GM04503 (cell line): ENCODE measurements around the gene KLF4.
"Not testable (repeated sequence)": the region's sequence is repeated elsewhere in the genome, so short reads cannot be mapped to it uniquely, and the experiment has no call there.

Source experiments
- DNase-seq: peaks from one replicate; pipeline ENCODE4 v3.0.0-alpha.2; 2012; ENCODE audit warnings: low read depth

Gene KLF4

DNA sequence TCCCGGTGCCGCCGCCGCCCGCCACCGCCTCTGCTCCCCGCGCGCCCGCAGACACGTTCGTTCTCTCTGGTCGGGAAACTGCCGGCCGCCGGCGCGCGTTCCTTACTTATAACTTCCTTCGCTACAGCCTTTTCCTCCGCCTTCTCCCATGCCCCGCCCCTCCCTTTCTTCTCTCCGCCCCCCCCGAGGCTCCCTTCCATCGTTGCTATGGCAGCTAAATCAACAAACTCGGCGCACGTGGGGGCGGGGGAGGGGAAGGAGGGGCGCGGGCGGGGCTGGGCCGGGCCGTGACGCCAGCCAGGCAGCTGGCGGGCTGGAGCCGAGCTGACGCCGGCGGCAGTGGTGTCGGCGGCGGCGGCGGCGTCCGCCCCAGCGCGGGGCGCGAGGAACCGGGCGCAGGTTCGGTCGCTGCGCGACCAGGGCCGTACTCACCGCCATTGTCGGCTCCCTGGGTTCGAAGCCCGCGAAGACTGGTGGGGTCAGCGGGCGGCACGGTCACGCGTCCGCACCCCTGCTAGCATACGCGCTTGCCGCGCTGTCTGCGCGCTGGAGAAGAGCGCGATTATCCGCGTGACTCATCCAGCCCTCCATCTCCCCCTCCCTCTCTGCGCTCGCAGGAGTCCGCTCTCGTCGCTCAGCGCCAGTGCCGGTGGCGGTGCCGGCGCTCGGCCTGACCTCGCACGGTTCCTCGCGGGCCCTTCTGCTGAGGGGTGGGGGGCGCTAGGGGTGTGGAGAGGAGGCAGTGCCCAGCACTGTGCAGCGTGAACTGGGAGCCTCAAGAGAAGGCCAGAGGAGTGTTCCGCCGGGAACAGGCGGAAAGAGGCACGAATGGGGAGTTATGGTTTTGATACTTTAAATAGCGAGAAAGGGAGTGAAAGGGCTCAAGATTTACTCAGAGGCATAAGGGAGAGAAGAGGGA is at the start of gene KLF4:
Gene KLF4, minus strand, starts transcription at position 83 of the 919 bp plus-strand sequence. CDS start 597 bp downstream, outside the sequence.
- peak; percentile 48 for DNase-seq

DNA sequence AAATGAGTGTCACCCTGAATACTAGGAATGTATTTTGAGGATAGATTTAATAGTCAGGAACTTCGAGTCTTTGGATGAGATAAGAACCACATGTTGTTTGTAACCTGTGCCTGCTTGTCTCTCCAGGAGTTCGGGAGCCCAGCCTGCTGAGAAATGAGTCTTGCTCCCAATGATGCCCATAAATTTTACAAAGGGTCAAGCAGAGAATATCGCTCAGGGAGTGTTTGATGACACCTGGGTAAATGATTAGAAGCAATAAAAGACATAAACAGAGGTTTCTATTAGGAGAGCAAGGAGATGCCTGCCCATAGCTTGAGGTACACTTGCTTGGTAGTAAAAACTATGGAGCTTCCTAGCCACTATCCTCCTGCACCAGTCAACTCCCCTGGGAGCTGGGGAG is 46.9 kb upstream of the KLF4 start:
- no peak for DNase-seq

- DNase-seq = no peak
Measured at GRCh38 chr9:107534510-107535078, 45.0 kb upstream of the KLF4 start.

DNA sequence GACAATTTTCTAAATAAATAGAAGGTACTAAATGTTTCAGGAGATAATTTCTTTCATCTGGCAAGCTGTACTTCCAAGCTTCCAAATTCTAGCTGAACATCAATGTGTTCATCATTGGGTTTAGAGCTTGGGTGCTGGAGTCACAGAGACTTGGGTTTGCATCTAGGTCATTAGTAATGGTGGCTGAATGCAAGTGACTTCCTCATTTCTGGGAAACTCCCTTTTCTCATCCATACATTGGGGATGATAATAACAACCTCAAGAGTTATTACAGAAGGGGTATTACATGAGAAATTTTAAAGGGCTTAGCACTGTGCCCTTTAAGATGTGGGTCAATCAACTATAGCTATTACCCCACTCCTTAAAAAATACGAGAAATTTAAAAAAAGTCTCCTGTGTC is 41.1 kb upstream of the KLF4 start:
- no peak for DNase-seq

- DNase-seq = no peak
Measured at GRCh38 chr9:107528686-107529085, 39.1 kb upstream of the KLF4 start.

DNA sequence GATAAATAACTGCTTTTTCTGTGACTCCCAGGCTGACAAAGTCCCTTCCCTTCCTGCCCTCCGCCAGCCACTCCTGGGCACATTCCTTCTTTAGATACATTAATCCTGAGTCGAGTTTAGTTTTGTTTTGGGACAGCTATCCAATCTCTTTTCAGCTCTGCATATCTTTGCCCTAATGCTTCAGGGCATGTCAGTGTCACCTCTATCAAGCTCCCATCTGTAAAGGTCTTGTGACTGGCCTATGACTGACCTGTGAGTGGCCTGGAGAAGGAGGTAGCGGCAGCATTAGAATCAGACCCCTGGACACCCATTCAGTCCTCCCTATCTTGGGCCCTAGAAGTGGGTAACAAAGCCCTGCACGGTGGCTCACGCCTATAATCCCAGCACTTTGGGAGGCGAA is 34.0 kb upstream of the KLF4 start:
- DNase-seq = no peak

GRCh38 chr9:107520186-107520585 is 30.6 kb upstream of the KLF4 start:
- DNase-seq = no peak

DNA sequence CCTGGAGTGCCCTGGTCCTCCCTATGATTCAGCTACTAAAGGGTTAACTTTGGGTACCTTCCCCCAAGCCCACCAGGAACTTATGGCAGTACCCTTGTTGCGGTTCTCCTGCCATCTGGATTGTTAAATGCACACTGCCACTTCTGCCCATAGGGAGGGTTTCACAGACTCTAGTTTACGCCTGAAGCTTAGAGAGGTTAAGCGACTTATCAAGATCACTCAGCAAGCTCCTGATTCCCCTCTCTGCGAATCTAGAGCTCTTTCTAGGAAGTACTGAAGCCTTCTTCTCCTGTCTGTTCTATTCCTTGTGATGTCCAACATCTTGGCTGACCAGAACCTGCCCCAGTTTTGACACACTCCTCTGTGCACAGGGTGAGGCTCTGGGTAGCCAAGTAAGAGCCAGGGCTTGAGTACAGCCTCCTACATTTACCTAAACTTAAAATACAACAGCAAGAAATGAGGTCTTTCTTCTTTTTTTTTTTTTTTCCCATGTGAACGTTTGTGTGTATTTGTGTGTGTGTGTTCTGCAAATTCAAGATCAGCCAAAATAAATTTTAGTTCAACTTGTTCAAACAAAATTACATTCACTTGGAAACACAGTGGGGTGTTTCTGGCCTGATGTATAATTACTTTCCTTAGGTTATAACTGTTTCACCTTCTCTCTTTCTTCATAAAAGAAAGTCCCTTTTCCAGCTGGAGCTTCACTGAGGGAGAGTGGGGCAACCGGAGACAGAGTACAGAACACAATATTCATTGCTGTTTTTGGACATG is 28.7 kb upstream of the KLF4 start:
- DNase-seq = no peak

DNA sequence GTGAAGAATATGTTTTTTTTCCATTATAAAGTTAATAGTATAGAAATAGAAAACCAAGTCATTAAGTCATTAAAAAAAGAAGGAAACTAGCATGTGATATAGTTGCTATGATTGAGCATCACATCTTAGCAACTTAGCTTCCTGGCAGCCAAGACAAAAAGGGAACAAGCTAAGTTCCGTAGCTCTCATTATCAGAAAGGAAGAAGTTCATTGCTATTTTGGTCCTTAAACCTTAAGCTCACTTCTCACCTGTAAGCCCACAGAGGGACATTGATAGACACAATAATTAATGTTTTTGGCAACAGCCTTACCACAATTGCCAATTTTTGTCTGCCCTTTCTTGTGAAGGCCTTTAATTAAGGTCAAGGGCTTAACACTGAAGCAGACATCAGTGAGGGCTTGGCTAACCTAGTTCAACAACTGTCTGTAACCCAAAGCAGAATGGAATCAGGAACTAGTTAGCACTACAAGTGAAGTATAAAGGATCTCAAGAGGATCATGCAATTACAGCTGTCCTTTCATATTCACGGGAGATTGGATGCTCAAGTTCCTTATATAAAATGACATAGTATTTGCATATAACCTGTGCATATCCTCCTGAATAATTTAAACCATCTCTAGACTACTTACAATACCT is 24.0 kb upstream of the KLF4 start:
- DNase-seq = no peak

GRCh38 chr9:107504585-107505455 is 15.3 kb upstream of the KLF4 start:
- DNase-seq = peak; percentile 42

DNA sequence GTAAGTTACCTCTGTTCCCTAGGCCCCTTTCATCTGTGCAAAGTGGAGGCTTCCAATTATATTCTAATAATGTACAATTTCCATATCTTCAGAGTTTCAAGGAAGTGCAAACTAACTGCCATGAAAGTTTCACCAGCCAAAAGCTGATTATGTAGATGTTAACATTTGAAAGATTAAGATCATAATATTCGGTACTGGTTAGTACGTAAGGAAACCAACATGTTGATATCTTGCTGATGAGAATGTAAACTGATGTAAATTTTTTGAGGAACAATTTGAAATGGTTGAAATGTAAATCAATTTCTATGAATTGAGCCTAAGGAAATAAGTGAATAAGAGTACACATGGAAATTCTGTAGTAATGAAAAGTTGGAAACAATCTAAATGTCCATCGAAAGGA is 12.9 kb upstream of the KLF4 start:
- DNase-seq = no peak

DNA sequence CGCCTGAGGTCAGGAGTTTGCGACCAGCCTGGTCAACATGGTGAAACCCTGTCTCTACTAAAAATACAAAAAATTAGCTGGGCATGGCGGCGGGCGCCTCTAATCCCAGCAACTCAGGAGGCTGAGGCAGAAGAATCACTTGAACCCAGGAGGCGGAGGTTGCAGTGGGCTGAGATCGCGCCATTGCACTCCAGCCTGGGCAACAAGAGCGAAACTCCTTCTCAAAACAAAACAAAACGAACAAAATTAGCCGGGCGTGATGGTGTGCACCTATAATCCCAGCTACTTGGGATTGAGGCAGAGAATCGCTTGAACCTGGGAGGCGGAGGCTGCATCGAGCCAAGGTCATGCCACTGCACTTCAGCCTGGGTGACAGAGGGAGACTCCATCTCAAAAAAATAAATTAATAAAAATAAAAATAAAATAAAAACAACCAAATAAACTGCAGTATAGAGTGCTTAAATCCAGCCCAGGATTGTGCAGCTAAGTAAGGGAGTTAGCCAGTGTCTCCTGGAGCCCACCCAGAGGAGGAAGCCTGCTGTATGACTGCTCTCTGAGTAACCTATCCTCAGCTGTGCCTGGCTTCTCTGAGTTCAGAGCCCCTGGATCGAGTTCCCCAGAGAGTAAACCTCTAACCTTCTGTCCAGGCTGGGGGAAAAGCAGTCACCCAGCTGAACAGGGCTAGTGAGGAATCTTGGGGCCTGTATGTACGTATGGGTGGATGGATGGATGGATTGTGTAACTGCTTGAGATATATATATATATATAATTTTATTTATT is 11.0 kb upstream of the KLF4 start:
- DNase-seq = not testable (repeated sequence)

DNA sequence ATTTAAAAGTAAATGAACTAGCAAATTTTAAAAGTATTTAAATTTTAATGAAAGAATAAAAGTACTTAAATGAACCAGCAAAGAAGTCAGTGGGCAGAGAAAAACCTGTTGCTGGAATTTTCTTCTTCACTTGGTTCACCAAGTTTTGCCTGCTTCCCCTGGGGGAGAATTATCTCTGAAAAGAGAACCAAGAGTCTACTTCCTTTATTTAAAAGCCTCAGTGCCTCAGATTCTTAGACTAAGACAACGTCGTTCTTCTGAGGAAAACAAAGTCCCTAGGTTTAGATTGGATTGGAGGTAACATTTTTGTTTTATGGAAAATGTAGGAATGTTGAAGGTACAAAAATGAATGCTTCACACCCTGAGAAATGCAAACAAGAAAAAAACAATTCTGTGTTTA is 7.4 kb upstream of the KLF4 start:
- no peak for DNase-seq

- no peak for DNase-seq
Measured at GRCh38 chr9:107492381-107492970, 2.9 kb upstream of the KLF4 start.

GRCh38 chr9:107491081-107492053 is 1.8 kb upstream of the KLF4 start:
- DNase-seq = no peak

- not testable (repeated sequence) for DNase-seq
Measured at GRCh38 chr9:107490606-107490970, 1.0 kb upstream of the KLF4 start.

- DNase-seq = no peak
Measured at GRCh38 chr9:107489144-107489673, 360 bp downstream of the KLF4 start.

GRCh38 chr9:107488375-107489143 is 1.0 kb downstream of the KLF4 start:
- DNase-seq = no peak
